Measurements from ENCODE around the gene EPHB2.
A peak's percentile ranks its signal among the peaks of the same experiment; 100 is the strongest.

EPHB2 gene

GRCh38 chr1:22752339-22752738, 41.7 kb downstream of the EPHB2 start:
- DNase-seq (ENCODE audit: low spot score), result no peak

- no peak for DNase-seq (ENCODE audit: low spot score)
These were observed 42.9 kb downstream of the EPHB2 start for GRCh38 chr1:22753481-22753971.

DNA sequence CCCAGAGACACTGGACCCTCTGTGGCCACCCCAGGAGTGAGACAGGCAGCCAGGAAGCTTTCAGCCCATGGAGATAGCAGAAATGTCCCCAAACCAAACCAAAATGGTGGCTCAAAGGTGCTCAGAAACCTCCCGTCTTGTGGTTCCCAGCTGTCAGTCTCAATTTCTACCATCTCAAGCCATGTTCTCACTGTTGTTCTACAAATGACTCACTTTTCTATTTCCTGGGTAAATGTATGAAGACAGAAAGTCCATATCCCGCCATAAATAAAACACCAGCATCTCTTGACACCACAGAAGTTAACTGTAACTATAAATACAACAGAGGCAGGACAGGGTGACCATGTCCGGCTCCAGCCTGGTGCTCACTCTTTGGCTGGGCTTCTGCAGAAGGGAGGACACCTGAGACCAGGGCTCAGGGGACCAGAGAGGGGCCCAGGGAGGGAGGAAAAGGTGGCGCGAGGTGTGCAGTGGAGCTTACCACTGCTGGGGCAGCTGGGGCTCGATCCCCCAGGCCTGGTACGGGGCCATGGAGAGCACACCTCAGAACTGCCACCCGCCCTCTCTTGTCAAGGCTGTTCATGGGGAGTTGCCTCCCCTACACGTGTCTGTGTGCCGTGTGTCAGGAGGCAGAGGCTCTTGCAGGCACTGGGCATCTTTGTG, 43.6 kb downstream of the EPHB2 start:
- DNase-seq (ENCODE audit: low spot score), result no peak

DNA sequence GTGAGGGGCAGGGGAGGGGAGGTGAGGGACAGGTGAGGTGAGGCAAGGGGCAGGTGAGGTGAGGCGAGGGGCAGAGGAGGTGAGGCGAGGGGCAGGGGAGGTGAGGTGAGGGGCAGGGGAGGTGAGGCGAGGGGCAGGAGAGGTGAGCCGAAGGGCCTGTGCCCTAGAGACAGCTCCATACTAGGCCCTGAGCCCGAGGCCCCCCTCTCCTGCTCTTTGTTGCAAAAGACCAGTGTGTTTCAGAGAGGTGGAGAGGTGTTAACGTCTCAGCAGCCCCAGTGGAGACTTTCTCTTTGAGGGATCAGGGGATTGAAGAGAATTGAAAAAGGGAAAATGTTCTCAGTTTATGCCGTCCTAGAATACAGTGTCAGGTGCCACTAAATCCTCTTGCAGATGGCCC, 44.2 kb downstream of the EPHB2 start:
- no peak for DNase-seq (ENCODE audit: low spot score)

DNA sequence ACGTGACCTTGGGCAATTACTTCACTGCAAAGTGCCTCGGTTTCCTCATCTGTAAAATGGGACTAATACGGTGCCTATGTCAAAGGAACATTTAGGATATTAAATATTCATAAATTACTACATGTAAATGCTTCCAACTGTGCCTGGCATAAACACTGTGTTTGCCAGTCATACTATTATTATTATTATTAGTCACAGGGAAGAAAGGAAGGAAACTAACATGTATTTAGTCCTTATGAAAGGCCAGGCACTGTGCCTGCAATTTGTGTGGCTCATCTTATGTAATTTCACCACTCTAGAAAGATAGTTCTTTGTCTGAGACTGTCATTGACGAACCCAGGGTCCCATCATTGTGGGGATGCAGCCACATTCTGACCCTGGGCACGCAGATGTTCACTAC, 45.0 kb downstream of the EPHB2 start:
- DNase-seq (ENCODE audit: low spot score), result no peak

- no peak for DNase-seq (ENCODE audit: low spot score)
These were observed 45.6 kb downstream of the EPHB2 start for GRCh38 chr1:22756125-22756735.

DNA sequence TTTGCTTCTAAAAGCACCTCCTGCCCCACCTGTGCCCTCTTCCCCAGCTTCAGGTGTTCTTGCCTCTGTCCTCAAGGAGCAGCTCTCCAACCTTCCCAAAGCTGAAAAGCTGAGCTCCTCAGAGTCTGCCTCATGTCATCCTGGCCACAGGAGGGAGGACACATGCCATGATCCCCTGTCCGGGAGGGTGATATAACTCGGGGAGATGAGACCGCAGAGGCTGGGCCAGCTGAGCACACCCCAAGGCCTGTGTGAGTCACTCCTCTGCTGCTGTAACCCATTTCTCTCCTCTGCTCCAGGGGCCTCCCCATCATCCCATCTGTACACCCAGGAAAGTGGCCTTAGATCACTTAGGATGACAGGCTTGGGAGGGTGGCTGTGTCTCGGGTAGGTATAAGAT, 49.8 kb downstream of the EPHB2 start:
- no peak for DNase-seq (ENCODE audit: low spot score)

DNA sequence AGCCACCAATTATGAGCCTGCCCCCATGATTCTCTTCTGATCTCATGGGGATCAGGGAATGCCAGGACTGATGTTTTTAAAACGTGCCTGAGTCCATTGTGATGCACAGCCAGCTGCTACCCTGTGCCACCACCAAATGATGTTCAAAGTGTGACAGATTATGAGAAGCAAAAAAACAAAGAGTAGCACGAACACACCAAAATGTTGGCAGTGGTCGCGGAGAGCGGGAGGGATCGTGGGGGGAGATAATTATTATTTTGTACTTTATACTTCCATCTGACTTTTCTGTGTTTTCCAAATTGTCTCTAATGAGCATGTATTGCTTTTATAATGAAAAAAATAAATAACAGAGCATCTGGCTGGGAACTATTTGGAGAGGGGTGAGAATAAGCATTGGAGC, 50.5 kb downstream of the EPHB2 start:
- DNase-seq (ENCODE audit: low spot score), result no peak

- no peak for DNase-seq (ENCODE audit: low spot score)
These were observed 51.2 kb downstream of the EPHB2 start for GRCh38 chr1:22761821-22762220.

- no peak for DNase-seq (ENCODE audit: low spot score)
These were observed 53.0 kb downstream of the EPHB2 start for GRCh38 chr1:22763487-22764200.

GRCh38 chr1:22767852-22768251, 57.2 kb downstream of the EPHB2 start:
- no peak for DNase-seq (ENCODE audit: low spot score)

DNA sequence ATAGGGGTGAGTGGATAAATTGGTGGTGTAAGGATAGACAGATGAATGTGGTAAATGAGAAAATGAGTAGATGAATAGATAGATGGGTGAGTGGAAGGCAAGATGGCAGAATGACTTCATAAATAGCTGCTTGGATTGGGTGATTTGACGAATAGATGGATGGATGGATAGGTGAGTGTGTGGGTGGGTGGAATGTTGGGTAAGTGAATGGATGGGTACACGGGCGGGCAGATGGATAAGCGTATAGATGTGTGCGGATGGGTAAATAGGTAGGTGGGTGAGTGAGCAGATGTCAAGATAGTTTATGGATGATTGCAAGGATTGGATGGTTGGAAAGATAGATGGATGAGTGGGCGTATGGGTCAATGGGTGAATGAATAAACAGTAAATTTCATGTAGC, 59.3 kb downstream of the EPHB2 start:
- no peak for DNase-seq (ENCODE audit: low spot score)

DNA sequence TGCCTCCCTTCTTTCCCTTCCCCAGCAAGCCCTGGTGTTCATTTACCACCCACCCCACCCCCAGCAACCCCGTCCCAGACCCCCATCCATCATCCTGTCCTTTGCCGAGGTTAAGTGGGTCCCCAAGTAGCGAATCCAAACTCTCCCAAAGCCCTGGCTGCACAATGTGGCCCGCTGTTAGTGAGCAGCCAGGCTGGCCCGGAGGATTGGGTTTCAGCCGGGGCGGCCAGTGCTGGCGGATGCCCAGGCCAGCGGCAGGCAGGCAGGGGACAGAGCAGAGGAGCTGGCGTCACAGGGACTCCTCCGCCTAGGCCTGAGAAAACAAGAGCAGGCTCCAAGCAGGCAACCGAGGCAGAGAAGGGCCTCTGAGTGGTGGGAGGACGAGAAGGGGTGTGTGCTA, 61.4 kb downstream of the EPHB2 start:
- peak; percentile 63 for DNase-seq (ENCODE audit: low spot score)

- peak; percentile 65 for DNase-seq (ENCODE audit: low spot score)
These were observed 63.6 kb downstream of the EPHB2 start for GRCh38 chr1:22773981-22774832.

- no peak for DNase-seq (ENCODE audit: low spot score)
These were observed 64.2 kb downstream of the EPHB2 start for GRCh38 chr1:22774833-22775182.

GRCh38 chr1:22775478-22775877, 64.8 kb downstream of the EPHB2 start:
- DNase-seq (ENCODE audit: low spot score), result no peak

- DNase-seq (ENCODE audit: low spot score), result no peak
These were observed 65.5 kb downstream of the EPHB2 start for GRCh38 chr1:22776035-22776613.

DNA sequence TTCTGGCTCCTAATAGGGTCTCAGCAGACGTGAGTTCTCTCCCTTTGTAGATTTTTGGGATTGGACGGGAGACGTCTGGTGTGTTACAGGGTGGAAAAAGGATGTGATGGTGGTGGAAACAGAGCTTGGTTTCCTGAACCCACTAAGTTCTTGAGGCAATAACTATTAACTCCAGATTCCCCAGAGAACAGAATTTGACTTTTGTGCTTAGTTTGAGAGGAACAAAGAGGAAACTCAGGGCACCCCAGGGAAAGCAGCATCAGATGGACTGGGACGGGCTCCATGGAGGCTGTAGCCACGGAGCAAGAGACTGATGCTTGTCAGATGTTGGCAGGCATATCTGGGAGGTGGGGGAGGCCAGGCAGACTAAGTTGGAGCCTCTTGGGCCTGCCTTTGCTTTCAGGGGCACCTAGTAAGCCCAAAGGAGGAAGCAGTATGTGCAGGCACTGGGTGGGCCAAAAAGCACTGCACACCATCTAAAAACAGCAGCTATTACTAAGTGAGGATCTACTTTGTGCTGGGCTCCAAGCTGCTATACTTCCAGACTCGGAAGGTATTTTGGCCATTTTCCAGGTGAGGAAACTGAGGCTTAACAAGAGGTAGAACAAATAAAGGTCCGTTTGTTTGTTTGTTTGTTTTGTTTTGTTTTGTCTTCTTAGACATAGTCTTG, 66.9 kb downstream of the EPHB2 start:
- no peak for DNase-seq (ENCODE audit: low spot score)

DNA sequence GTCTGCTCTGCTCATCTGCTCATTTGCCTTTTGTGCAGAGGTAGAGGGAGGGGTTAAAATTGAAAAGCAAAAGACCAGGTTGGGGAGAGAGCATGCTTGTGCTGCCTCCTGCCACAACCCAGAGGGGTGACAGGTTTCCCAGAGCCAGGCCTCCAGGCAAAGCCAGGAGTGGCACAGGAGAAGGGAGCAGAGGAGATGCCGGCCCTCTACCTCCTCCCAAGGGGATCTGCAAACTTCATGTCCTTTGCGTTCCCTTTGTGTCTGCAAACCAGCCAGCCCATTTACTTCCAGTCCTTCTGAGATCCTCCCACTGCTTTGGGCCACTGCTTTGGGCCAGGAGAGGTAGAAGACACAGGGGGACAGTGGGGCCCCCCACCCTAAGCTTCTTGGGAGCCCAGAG, 67.8 kb downstream of the EPHB2 start:
- no peak for DNase-seq (ENCODE audit: low spot score)

- peak; percentile 68 for DNase-seq (ENCODE audit: low spot score)
These were observed 68.4 kb downstream of the EPHB2 start for GRCh38 chr1:22778862-22779520.

DNA sequence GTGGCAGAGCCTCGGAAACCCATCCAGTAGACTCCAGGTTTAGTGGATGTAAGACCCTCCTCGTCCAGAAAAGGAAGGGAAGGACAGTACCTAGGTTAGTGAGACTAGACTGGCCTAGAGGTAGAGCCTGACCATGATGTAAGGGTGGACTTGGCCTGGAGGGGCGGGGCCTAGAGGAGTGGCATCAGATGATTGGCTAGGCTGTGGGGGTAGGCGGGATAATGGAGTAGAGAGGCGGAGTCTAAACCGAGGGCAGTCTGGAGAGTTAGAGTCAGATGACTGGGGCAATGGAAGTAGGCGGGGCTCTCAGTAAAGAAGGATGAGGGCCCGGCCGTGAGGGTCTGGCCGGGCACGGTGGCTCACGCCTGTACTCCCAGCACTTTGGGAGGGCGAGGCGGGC, 70.1 kb downstream of the EPHB2 start:
- DNase-seq (ENCODE audit: low spot score), result no peak
